ENCODE results near the gene TXNL4A.

TXNL4A gene

GRCh38 chr18:79927607-79928562, 60.5 kb downstream of the TXNL4A start:
- H3K4me3 ChIP-seq (ENCODE audit: low read depth, low read length) = no peak overlapping the region
- TF ChIP-seq, protein P1, sequence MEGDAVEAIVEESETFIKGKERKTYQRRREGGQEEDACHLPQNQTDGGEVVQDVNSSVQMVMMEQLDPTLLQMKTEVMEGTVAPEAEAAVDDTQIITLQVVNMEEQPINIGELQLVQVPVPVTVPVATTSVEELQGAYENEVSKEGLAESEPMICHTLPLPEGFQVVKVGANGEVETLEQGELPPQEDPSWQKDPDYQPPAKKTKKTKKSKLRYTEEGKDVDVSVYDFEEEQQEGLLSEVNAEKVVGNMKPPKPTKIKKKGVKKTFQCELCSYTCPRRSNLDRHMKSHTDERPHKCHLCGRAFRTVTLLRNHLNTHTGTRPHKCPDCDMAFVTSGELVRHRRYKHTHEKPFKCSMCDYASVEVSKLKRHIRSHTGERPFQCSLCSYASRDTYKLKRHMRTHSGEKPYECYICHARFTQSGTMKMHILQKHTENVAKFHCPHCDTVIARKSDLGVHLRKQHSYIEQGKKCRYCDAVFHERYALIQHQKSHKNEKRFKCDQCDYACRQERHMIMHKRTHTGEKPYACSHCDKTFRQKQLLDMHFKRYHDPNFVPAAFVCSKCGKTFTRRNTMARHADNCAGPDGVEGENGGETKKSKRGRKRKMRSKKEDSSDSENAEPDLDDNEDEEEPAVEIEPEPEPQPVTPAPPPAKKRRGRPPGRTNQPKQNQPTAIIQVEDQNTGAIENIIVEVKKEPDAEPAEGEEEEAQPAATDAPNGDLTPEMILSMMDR (IDR thresholded peaks at IDR 0.05; ENCODE audit: low read depth, low read length, missing control alignments) = no peak
- no peak for DNase-seq (ENCODE audit: low read depth)

DNA sequence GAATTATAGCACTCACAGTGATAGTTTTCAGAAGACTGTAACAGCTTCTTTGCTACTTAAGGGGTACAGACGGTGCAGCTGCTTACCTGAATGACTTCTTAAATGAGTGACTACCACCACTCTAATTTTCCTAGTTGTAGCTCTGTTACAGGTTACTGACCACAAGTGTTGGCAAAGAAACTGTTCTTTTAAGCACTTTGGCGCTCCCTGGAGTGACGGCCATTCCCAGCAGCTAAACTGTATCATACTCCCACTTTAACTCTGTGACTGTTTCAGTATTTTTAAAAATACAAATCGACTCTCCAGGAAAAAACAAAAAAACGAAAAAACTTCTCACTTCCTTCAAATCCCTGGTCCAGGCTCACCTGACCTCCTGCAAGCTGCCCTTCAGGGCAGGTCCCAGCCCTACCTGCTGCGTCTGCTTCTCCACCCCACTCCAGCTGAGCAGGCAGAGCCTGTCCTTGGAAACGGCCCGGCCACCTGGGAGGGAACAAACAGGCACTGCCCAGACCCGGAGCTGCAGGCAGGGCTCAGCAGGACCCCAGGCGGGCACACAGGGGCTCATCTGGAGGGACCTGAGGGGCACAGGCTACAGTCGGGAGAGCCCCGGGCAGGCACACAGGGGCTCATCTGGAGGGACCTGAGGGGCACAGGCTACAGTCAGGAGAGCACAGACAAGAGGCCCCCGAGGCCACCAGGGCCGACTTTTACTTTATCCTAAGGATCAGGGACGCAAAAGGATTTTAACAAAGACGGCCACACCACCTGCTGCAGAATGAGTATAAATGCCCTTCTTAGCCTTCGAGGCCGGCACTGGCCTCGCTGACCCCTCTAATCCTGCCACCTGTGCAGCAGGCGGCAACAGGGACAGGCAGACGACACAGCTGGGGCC, 61.4 kb downstream of the TXNL4A start:
- TF ChIP-seq, protein P1 (IDR thresholded peaks at IDR 0.05; ENCODE audit: low read depth, low read length, missing control alignments) = no peak
- DNase-seq (ENCODE audit: low read depth) = no peak
- no peak overlapping the region for H3K4me3 ChIP-seq (ENCODE audit: low read depth, low read length)

DNA sequence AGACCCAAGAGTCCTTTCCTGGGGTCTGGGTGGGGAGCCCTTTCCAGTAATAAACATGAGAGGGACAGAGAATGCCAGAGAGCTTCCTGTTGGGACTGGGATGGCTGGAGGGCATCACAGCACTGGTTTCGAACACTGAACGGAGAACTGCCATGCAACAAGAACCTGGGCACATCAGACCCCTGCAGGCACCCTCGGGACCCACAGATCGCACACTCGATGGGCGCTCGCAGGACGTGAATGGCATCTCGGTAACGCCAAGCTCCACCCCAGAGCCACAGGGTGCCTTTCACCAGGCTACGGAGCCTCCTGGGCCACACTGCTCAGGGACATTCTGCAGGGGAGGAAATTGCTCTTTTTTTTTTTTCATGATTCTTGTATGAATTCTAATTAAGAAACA, 62.1 kb downstream of the TXNL4A start:
- no peak overlapping the region for H3K4me3 ChIP-seq (ENCODE audit: low read depth, low read length)
- TF ChIP-seq, protein P1 (IDR thresholded peaks at IDR 0.05; ENCODE audit: low read depth, low read length, missing control alignments) = no peak
- no peak for DNase-seq (ENCODE audit: low read depth)

DNA sequence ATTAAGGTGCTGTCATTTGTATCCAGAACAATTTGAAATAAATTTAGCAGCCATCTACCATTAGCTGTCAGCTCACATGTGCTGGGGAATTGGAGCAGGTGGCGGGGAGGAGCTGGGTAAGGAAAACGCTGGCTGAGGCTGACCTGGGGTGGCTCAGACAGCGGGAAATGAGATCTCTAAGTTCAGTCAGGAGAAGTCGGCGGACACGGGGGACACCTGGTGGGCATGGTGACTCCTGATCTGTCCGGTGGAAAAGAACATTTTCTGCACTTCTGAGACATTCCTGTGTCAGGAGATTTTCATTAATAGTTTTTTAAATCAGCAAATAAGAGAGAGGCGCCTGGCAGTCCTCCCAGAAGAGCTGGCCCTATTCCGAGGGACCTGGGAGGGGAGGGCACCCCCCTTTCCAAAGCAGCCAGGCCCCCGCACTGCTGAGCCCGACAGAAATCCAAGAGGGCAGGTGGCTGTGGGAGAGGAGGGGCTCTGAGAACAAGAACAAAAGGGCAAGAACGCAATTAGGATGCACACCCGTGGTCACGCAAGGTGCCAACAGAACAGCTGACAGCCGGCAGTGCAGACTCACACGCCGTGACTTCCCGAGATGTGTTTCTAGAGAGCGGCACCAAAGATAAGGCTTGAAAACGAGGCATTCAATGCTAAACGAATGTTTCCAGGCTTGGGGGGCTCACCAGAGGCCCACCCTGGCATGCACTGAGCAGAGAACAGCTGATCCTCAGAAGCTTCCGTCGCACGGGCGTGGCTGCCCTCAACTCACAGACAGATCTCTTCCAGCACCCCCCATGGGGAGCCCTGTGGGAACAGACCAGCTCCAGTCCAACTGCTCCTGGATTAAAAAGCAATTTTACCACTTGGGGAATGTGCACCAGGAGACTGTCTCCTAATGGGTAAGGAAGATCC, 63.3 kb downstream of the TXNL4A start:
- H3K4me3 ChIP-seq (ENCODE audit: low read depth, low read length) = no peak overlapping the region
- DNase-seq (ENCODE audit: low read depth) = no peak
- TF ChIP-seq, protein P1 (IDR thresholded peaks at IDR 0.05; ENCODE audit: low read depth, low read length, missing control alignments) = no peak

GRCh38 chr18:79923896-79924585, 64.3 kb downstream of the TXNL4A start:
- DNase-seq (ENCODE audit: low read depth) = no peak
- TF ChIP-seq, protein P1 (IDR thresholded peaks at IDR 0.05; ENCODE audit: low read depth, low read length, missing control alignments) = no peak
- H3K4me3 ChIP-seq (ENCODE audit: low read depth, low read length) = no peak overlapping the region
